Retinal pigment epithelial cell (primary cell): ENCODE results near the gene SKOR1.

Experiments used
- DNase-seq: peaks from one replicate; pipeline ENCODE4 v3.0.0-alpha.2; 2010; ENCODE audit warnings: low read depth
- H3K4me3 ChIP-seq: 2 replicates; pipeline ENCODE4 v1.5.1; 2011; ENCODE audit warnings: mild to moderate bottlenecking, low read length, control low read depth, moderate library complexity
- TF ChIP-seq, protein P1 (sequence below): conservative IDR thresholded peaks from 2 replicates; pipeline ENCODE4 v1.5.1; 2011; ENCODE audit warnings: low read depth, low read length, control low read depth, inconsistent platforms

The SKOR1 gene

DNA sequence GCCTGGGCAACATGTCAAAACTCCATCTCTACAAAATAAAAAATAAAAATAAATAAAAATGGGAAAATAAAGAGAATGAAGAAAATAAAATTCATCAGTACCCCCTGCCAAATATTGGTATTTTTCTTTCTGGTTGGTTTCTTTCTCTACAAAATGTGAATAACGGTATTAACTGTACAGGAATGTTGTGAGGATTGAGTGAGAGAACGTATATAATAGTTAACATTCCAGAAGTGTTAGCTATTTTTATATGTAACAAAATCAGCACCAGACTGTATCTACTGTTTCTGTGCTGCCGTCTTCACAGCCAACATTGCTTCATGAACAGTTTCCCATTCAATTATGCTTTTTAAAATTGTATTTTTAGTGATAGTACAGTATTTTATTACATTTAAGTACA, 40.0 kb downstream of the SKOR1 start:
- DNase-seq, result no peak
- TF ChIP-seq, protein P1, sequence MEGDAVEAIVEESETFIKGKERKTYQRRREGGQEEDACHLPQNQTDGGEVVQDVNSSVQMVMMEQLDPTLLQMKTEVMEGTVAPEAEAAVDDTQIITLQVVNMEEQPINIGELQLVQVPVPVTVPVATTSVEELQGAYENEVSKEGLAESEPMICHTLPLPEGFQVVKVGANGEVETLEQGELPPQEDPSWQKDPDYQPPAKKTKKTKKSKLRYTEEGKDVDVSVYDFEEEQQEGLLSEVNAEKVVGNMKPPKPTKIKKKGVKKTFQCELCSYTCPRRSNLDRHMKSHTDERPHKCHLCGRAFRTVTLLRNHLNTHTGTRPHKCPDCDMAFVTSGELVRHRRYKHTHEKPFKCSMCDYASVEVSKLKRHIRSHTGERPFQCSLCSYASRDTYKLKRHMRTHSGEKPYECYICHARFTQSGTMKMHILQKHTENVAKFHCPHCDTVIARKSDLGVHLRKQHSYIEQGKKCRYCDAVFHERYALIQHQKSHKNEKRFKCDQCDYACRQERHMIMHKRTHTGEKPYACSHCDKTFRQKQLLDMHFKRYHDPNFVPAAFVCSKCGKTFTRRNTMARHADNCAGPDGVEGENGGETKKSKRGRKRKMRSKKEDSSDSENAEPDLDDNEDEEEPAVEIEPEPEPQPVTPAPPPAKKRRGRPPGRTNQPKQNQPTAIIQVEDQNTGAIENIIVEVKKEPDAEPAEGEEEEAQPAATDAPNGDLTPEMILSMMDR, result no peak

DNA sequence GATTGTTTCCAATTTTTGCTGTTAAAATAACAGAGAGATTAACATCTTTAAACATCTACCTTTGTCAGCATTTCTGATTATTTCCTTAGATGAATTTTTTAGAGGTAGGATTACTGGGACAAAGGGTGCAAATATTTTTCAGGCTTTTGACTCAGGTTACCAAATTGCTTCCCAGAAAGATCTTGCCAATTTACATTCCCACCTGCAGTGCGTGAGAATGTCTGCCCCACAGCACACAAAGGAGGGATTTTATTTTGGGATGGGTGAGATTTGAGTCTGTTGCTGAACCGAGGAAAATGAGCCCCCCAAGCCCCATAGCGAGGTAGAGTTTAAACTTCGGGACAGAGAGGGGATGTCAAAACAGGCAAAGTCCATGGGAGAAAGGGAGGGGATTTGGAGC, 40.5 kb downstream of the SKOR1 start:
- DNase-seq, result no peak
- TF ChIP-seq, protein P1, result no peak
- no peak overlapping the region for H3K4me3 ChIP-seq

More for the DNA sequence above, 40.0 kb downstream of the SKOR1 start:
- H3K4me3 ChIP-seq, result no peak overlapping the region

DNA sequence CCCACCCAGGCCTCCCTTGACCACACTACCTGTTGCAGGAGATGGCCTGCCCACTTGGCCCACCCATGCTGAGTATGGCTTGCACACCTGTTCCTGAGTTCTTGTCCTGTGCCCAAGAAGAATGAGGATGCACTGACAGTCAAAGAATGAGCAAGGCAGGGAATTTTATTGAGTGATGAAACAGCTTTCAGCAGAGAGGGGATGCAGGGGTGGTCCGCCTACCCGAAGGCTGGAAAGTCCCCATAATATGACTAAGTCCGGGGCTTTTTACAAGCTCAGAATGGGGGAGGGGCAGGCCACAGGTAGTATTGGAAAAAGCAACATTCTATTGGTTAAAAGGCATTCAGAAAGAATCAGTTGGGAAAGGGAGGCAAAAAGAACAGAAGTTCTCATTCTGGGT, 44.4 kb downstream of the SKOR1 start:
- H3K4me3 ChIP-seq, result no peak overlapping the region
- TF ChIP-seq, protein P1, result no peak
- DNase-seq, result no peak

DNA sequence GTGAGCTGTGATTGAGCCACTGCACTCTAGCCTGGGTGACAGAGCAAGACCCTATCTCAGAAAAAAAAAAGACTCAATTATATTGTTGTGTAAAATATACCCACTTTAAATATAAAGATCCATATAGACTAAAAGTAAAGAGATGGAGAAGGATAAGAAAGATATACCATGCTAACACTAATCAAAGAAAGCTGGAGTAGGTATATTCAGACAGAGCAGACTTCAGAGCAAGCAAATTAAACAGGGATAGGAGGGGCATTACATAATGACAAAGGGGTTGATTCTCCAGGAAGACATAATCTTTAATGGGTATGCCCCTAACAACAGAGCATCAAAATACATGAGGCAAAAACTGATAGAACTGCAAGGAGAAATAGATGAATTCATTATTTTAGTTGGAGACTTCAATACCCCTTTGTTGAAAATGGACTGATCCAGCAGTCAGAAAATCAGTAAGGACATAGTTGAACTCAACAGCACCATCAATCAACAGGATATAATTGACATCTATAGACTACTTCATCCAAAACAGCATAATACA, 45.6 kb downstream of the SKOR1 start:
- TF ChIP-seq, protein P1, result no peak
- H3K4me3 ChIP-seq, result no peak overlapping the region
- DNase-seq, result no peak

DNA sequence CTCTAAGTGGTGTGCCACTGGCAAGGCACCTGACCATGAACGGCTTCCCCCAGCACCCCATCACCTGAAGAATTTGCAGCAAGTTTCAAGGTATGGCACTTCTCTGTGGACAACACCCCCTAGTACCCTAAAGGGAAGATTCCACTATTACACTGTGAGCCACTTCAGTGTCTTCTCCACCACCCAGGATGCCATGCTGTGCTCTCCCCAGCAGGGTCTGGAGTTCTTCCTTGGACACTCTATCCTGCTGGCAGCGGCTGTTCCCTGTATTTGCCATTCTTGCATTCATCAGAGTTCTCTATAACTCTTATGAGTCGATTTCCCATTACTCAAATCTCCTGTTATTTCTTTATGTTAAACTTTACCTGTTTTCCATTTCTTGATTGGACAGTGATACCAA, 48.5 kb downstream of the SKOR1 start:
- H3K4me3 ChIP-seq, result no peak overlapping the region
- DNase-seq, result no peak
- TF ChIP-seq, protein P1, result no peak

DNA sequence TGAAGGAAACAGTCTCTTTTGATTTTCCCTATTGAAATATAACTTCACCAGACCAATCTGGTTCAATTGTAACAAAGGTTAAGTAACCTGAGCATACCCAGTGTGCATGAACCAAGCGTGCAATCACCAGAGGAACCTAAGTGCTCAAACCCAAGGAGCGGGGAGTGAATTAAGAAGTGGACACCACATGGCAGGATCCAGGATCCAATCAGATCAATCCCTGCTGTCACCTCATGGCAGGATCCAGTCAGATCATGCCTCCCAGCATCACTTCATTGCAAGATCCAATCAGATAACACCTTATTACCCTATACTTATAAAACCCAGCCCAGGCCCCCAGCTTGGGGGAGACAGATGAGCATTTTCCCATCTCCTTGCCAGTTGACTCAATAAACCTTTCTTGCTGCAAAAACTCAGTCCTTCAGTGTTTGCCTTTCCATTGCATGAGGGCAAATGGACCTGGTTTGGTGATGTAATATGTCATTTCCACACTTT, 53.5 kb downstream of the SKOR1 start:
- TF ChIP-seq, protein P1, result no peak
- no peak for DNase-seq
- no peak overlapping the region for H3K4me3 ChIP-seq

DNA sequence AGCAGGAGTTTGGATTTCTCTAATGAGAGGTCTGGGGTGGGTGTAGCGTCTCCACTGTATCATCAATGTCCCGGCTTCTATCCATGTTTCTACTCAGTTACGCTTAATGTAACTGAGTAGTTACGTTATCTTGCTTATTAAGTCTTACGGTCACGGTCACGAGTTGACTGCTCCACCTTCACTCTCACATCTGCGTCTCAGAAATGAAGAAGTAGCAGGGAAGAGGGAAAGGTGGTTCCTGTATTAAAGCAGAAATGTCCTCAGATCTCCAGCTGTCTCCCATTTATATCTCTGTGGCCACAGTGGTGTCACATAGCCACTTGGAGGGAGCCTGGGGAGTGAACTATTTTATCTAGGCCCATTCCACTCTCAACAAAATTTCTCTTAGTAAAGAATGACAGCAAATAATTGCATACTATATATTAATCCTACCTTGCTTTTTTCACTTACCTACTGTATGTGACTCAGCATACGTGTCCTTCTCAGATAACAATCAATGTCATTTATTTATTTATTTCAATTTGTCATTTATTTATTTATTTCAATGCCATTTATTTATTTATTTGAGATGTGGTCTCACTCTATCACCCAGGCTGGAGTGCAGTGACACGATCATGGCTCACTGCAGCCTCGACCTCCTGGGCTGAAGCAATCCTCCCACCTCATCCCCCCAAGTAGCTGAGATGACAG, 54.3 kb downstream of the SKOR1 start:
- no peak overlapping the region for H3K4me3 ChIP-seq
- no peak for DNase-seq
- TF ChIP-seq, protein P1, result no peak
